NCI-H345 treated with DMSO at 0.1 percent for 48 hours (cell line): ENCODE data around the gene ADGRG7.

Source experiments
- DNase-seq: peaks from one replicate; lab custom pipeline; 2025; ENCODE audit not compliant: unreplicated experiment; lab: John Stamatoyannopoulos, UW

Gene ADGRG7

DNA sequence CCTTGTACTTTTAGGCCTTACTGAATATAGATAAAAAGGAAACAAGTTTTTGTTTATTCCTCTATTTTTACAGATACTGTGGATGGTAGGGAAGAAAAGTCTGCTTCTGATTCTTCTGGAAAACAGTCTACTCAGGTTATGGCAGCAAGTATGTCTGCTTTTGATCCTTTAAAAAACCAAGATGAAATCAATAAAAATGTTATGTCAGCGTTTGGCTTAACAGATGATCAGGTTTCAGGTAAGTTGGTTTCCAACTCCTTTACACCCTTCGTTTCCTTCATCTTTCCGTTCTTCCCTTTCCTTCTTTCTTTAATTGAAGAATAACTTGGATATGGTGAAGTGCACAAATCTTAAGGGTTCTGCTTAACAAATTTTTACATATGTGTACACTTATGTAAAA lies 123.0 kb downstream of the ADGRG7 start:
- no peak for DNase-seq

DNA sequence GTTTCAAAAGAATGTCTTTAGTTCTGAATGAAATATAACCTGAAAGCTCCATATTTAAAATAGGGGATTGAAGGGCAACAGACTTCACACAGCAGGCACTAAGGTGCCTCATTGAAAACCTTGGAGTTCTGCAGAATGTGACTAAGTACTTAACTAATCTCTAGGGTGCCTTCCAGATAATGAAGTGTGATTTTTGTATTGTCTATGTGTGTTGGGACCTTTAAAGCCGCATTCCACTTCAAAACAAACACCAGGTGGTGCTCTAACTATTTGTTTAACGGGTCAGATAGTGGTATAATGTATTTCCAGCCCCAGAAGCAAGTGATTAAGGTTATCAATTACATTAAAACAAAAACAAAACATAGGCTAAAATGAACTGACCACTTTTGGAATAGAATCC lies 127.9 kb downstream of the ADGRG7 start:
- no peak for DNase-seq

DNA sequence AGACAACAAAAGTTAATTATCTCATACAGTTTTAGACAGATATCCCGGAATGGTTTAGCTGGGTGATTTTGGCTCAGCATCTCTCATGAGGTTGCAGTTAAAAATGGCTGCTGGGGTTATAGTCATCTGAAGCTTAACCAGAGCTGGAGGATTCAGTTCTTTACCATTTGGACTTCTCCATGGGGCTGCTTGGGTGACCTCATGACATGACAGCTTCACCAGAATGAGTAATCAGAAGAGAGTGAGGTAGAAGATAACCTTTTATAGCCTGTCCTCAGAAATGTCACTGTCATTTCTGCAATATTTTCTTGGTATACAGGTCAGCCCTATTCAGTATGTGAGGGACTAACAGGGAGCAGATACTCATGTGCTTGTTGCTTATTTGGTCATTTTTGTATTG lies 130.8 kb downstream of the ADGRG7 start:
- no peak for DNase-seq

DNA sequence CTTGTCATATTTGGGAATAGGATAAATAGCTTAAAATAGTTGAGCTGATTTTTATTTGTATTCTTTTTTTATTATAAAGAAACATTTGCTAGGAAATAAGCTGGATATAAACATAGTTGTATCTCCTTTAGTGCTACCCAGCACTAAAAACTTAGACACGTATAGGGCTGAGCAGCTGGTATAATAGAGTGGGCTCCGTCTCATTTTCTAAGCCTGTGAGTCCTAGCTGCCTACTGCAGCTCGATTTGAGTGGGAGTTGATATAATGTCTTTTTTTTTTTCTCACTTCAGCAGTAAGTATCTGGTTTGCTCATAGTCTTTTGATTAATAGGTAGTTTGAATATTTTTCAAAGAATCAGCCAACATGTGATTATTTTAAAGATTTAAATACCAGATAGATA lies 134.1 kb downstream of the ADGRG7 start:
- DNase-seq: no peak

DNA sequence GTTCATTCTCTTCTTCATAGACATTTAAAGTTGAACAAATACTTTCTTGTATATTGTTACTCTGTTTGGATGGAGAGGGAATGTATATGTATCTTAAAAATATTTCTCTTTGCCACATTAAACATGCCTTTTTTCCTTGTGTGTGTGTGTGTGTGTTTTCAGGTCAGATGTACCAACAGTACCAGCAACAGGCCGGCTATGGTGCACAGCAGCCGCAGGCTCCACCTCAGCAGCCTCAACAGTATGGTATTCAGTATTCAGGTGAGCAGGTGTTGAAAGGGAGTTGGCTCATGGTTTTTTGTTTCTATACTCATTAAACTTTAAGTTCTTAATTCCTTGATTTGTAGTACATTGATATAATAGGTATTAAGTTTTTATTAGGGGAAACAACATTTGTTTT lies 135.3 kb downstream of the ADGRG7 start:
- no peak for DNase-seq
